ENCODE measurements around the gene INHBE. TPM values are rescaled to one million over a fixed set of nuclear protein-coding genes. Genes with fewer than 3 reads are reported as not detected.

INHBE gene
- total and polyA plus RNA-seq, 9 donors: not detected

- WGBS, 3 donors: 25 to 28% (median 28%) methylated on average over 9 of the region's 9 CpGs
- H3K4me3 ChIP-seq: peak overlapping the region; percentile 66
- H3K27me3 ChIP-seq: no peaks in the 10 kb centered on the region
- TF ChIP-seq CTCF (IDR thresholded peaks at IDR 0.05) (no peak), EP300 (IDR thresholded peaks at IDR 0.05) (no peak), POLR2A (IDR thresholded peaks at IDR 0.05) (no peak)
- H3K9me3 ChIP-seq: no peaks in the 10 kb centered on the region
- peak overlapping the region; percentile 89 to 96 for H3K27ac ChIP-seq
- peaks cover 3% of the 10 kb centered on the region for H3K4me1 ChIP-seq (ENCODE audit: insufficient read depth)
- no peaks in the 10 kb centered on the region for H3K36me3 ChIP-seq
- intact Hi-C loops (cut with DNase I): no loop called here
- DNase-seq: peak in 1 of 5 donors; percentile 16
Measured at GRCh38 chr12:57429473-57430111, 25.5 kb upstream of the INHBE start.

DNA sequence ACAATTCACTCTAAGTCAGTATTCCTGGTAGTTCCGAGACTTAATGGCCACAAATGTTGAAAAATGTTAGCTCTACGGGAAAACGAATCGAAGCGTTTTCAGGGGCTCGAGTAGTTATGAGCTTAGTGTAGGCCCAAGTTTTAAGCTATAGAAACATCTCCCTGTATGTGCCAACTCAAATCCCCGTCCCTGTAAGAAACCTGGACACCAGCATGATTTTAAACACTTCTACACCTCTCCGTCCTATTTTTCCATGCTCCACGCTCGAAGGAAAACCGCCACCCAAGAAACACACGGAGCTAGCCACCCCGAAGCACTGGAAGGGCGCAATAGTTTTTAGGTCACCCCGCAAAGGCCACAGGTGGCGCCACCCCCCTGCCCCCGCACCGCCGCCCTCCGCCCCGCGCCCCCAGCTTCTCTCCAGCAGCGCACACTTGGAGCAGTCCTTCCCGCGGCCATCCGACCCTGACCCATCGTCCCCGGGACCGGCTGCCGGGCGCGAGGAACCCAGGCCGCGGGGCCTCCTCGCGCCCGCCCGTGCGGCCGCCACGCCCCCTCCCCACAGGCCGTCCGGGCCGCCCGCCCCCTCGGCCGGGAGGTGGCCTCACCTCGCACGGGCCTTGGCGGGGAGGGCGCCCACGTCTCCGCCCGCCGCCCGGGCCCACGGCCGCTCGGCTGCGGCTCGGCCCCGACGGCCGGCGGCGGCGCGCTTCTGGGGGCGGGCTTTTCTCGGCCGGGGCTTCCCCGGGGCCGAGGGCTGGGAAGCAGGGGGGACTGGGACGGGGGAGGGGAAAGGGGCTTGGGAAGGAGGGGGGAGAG lies 24.8 kb upstream of the INHBE start:
- Histone ChIP-seq H3K27me3 (no peaks in the 10 kb centered on the region), H3K4me1 (ENCODE audit: insufficient read depth) (peaks cover 3% of the 10 kb centered on the region), H3K27ac (peak overlapping the region; percentile 89 to 96), H3K9me3 (no peaks in the 10 kb centered on the region), H3K36me3 (no peaks in the 10 kb centered on the region), H3K4me3 (peak overlapping the region; percentile 66)
- DNase-seq: peak in 4 of 5 donors; percentile 58 to 77 (median 72)
- WGBS, 3 donors: 0 to 1% (median 0%) methylated on average over 37 to 74 of the region's 74 CpGs
- no peak for TF ChIP-seq POLR2A (IDR thresholded peaks at IDR 0.05)
- no peak for TF ChIP-seq CTCF (IDR thresholded peaks at IDR 0.05)
- TF ChIP-seq EP300 (IDR thresholded peaks at IDR 0.05): no peak
- intact Hi-C loops (cut with DNase I): no loop called here

DNA sequence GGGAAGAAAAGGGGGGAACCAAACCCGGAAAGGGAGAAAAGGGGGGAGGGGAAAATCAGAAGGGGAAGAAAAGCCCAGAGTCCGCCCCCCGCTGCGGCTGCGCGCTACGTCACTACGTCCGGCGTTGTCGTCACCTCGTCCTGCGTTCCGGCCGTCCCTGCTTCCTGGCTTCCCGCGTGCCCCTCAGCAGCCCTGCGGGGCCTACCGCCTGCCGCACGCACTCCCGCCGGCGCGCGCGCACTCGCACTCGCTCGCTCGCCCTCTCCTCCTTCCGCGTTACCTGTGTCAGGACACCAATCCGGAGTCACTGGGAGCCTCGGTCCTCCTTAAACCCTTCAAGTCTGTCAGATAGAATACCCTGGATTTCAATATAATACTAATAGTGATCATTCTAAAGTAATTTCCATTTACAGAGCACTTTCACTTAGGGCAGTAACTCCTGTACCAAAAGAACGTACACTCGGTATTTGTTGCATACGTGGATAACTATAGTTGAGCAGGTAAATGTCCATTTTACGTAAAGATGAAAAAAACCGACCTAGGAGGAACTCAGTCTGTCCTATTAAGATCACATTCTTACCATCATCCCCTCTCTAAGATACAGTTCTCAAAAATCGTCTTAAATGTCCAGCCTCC lies 24.1 kb upstream of the INHBE start, which contains the start of gene R3HDM2:
TSS of gene R3HDM2 (minus strand) at position 113 of the 636 bp plus-strand sequence. CDS start 120,615 bp downstream, outside the sequence.
- H3K4me1 ChIP-seq (ENCODE audit: insufficient read depth): peaks cover 3% of the 10 kb centered on the region
- H3K36me3 ChIP-seq: no peaks in the 10 kb centered on the region
- H3K27me3 ChIP-seq: no peaks in the 10 kb centered on the region
- WGBS, 3 donors: 1% methylated on average over 41 of the region's 41 CpGs
- DNase-seq: peak; percentile 95 to 98 (median 96)
- intact Hi-C loops (cut with DNase I): loop anchor here in 1 of 4 donors (1.0 kb wide), 1 partner anchor 205 kb away; no protein-coding TSS in a partner anchor
- TF ChIP-seq CTCF (IDR thresholded peaks at IDR 0.05): no peak
- TF ChIP-seq EP300 (IDR thresholded peaks at IDR 0.05): peak; percentile 22
- TF ChIP-seq POLR2A (IDR thresholded peaks at IDR 0.05): peak; percentile 95
- peak within 1 kb of the TSS; percentile 89 to 96 for H3K27ac ChIP-seq
- H3K9me3 ChIP-seq: no peaks in the 10 kb centered on the region
- H3K4me3 ChIP-seq: peak within 1 kb of the TSS; percentile 66

- no peak for DNase-seq
- Histone ChIP-seq H3K4me3 (peak overlapping the region; percentile 66), H3K27me3 (no peaks in the 10 kb centered on the region), H3K4me1 (ENCODE audit: insufficient read depth) (peaks cover 3% of the 10 kb centered on the region), H3K36me3 (no peaks in the 10 kb centered on the region), H3K9me3 (no peaks in the 10 kb centered on the region), H3K27ac (no peak overlapping the region)
- intact Hi-C loops (cut with DNase I): loop anchor here in 1 of 4 donors (1.0 kb wide), 1 partner anchor 205 kb away; no protein-coding TSS in a partner anchor
- 76 to 84% (median 80%) methylated on average over 11 of the region's 11 CpGs for WGBS, 3 donors
- TF ChIP-seq EP300 (IDR thresholded peaks at IDR 0.05) (no peak), POLR2A (IDR thresholded peaks at IDR 0.05) (no peak), CTCF (IDR thresholded peaks at IDR 0.05) (no peak)
Measured at GRCh38 chr12:57431654-57432188, 23.4 kb upstream of the INHBE start.

All from ovary (tissue), 9 donors.